HepG2 (cell line): Measurements from ENCODE around the gene WDR83. TPM values are rescaled to one million over a fixed set of nuclear protein-coding genes. Genes with fewer than 3 reads are reported as not detected.

Source experiments
- AKNA ChIP-seq: sonication (generic); formaldehyde crosslinking; IDR thresholded peaks from 2 replicates; pipeline ENCODE4 v1.4.0; 2020; ENCODE audit warnings: missing genetic modification reagents, borderline replicate concordance
- DR1 ChIP-seq: sonication (generic); formaldehyde crosslinking; IDR thresholded peaks from 2 replicates; pipeline ENCODE4 v1.8.0; 2021; ENCODE audit warnings: mild to moderate bottlenecking, missing genetic modification reagents, inconsistent platforms
- MED8 ChIP-seq: sonication (generic); formaldehyde crosslinking; IDR thresholded peaks from 2 replicates; pipeline ENCODE4 v1.8.1; 2023; ENCODE audit warnings: mild to moderate bottlenecking, missing genetic modification reagents; ENCODE audit not compliant: insufficient replicate concordance
- MTF1 ChIP-seq: sonication (generic); formaldehyde crosslinking; IDR thresholded peaks from 2 replicates; pipeline ENCODE4 v1.5.0; 2020; ENCODE audit warnings: missing genetic modification reagents
- PITX1 ChIP-seq: sonication (generic); formaldehyde crosslinking; IDR thresholded peaks from 2 replicates; pipeline ENCODE4 v1.5.1; 2020; ENCODE audit warnings: mild to moderate bottlenecking, missing genetic modification reagents
- RBAK ChIP-seq: sonication (generic); formaldehyde crosslinking; IDR thresholded peaks from 2 replicates; pipeline ENCODE4 v1.5.1; 2020; ENCODE audit warnings: mild to moderate bottlenecking, missing genetic modification reagents
- SKI ChIP-seq: fragments of 450-650 bp; IDR thresholded peaks from one replicate; pipeline ENCODE4 v1.6.1; 2018; ENCODE audit warnings: mild to moderate bottlenecking; ENCODE audit not compliant: partially characterized antibody
- ZBTB7A ChIP-seq: sonication (generic); formaldehyde crosslinking; IDR thresholded peaks from 2 replicates; pipeline ENCODE4 v1.8.0; 2022; ENCODE audit warnings: mild to moderate bottlenecking, missing genetic modification reagents
- ZNF484 ChIP-seq: sonication (generic); formaldehyde crosslinking; IDR thresholded peaks from 2 replicates; pipeline ENCODE4 v1.5.1; 2020; ENCODE audit warnings: mild to moderate bottlenecking, low read depth, missing genetic modification reagents, borderline replicate concordance
- ZNF713 ChIP-seq: sonication (generic); formaldehyde crosslinking; IDR thresholded peaks from 2 replicates; pipeline ENCODE4 v1.4.0; 2020; ENCODE audit warnings: mild to moderate bottlenecking, missing genetic modification reagents
- ZNF772 ChIP-seq: sonication (generic); formaldehyde crosslinking; IDR thresholded peaks from 2 replicates; pipeline ENCODE4 v1.5.0; 2020; ENCODE audit warnings: mild to moderate bottlenecking, missing genetic modification reagents
- polyA plus RNA-seq, 8 experiments: library from polyadenylated mRNA; depleted of rRNA in 3 of 8; stranded (reverse) in 7 of 8; unstranded in 1 of 8; fragments of >200 nt; fragmentation: Illumina TruSeq in 4 of 8; extraction: Trizol in 4 of 8; gene quantifications; 2 replicates each; pipeline versions ENCODE4 v1.2.1 to v1.2.3, GENCODE V29; 2011 to 2016; ENCODE audit warnings: low read depth in 4 of 8, missing spikeins in 1 of 8, mixed read lengths in 1 of 8; ENCODE audit not compliant: insufficient read depth in 1 of 8
- total RNA-seq, 5 experiments: library from RNA; depleted of rRNA; stranded (reverse); fragments of >200 nt; fragmentation: Illumina TruSeq; extraction: Trizol; gene quantifications; 2 replicates each; pipeline ENCODE4 v1.2.3, GENCODE V29; 2016; ENCODE audit warnings: low read depth in 1 of 5
- TF ChIP-seq, protein P1 (sequence below): sonication (generic); formaldehyde crosslinking; IDR thresholded peaks from 2 replicates; pipeline ENCODE4 v1.5.0; 2020; ENCODE audit warnings: missing genetic modification reagents

WDR83 gene
- total and polyA plus RNA-seq, 2 of the 13 experiments (the other 11 are each of a cell fraction or from before 2014, with no cell fraction given) = 4.5 to 10.7 TPM

DNA sequence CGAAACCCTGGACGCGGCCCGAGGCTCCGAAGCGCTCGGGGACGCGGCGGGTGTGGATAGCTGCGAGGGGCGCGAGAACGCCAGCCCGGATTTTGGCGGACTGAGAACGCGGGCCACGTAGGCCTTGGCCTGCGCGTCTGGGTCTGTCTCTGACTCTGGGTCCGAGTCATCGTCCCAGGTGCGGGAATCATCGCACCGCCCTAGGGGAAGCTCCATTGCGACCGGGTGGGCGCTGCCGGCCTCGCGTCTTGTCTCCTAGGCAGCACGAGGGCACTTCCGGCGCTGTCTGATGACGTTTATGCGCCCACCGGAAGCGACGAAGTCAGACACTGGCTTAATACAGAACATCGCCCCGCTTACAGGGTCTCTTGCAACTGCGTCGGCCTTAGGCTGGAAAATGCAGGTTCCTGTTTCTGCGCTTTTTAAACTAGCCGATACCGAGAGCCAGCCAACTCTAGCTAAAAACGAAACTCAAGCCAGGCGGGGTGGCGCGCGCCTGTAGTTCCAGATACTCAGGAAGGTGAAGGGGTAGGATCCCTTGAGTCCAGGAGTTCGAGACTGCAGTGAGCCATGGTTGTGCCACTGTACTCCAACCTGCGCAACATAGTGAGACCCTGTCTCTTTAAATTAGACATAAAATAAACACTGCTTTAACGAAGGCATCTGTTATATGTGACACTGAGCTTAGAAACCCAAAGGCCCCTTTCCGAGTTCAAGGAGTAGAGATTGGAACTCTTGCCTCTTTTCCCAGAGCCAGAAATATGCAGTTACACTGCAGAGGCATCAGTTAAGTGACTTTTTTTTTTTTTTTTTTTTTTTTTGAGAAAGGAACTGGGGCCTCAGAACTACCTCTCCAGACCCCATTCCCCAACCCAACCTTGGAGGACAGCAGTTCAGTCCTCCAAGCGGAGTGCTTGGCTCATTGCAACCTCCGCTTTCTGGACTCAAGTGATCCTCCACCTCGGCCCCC, 30.0 kb downstream of the WDR83 start, which contains the start of gene FBXW9 (continued):
- TF ChIP-seq AKNA (CRISPR knock-in tag) (no peak; the same call in 1 of the 2 replicates), ZNF772 (CRISPR knock-in tag) (peak; percentile 43; the same call in 1 of the 2 replicates), ZBTB7A (CRISPR knock-in tag) (0 out of 2 replicates have a peak, but pooled peaks have one; percentile 14), RBAK (no peak), ZNF484 (CRISPR knock-in tag) (no peak), SKI (peak; percentile 17), MTF1 (CRISPR knock-in tag) (no peak), DR1 (CRISPR knock-in tag) (peak; percentile 24; the same call in 1 of the 2 replicates), PITX1 (CRISPR knock-in tag) (peak; percentile 90), MED8 (no peak), ZNF713 (no peak)
- TF ChIP-seq, protein P1, sequence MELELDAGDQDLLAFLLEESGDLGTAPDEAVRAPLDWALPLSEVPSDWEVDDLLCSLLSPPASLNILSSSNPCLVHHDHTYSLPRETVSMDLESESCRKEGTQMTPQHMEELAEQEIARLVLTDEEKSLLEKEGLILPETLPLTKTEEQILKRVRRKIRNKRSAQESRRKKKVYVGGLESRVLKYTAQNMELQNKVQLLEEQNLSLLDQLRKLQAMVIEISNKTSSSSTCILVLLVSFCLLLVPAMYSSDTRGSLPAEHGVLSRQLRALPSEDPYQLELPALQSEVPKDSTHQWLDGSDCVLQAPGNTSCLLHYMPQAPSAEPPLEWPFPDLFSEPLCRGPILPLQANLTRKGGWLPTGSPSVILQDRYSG (CRISPR knock-in tag) = no peak; the same call in 1 of the 2 replicates
